ENCODE data around the gene DPYSL5. TPM values are rescaled to one million over a fixed set of nuclear protein-coding genes. Genes with fewer than 3 reads are reported as not detected.
A peak's percentile ranks its signal among the peaks of the same experiment; 100 is the strongest.

DPYSL5 gene
- total RNA-seq, 1 experiment from 2014 or later, result not detected

GRCh38 chr2:26968001-26968400, 120.1 kb downstream of the DPYSL5 start:
- DNase-seq (ENCODE audit: low read depth), result peak; percentile 22

- DNase-seq (ENCODE audit: low read depth), result peak; percentile 55
These were observed 121.3 kb downstream of the DPYSL5 start for GRCh38 chr2:26969077-26969844.

GRCh38 chr2:26970244-26970927, 122.5 kb downstream of the DPYSL5 start, which contains the start of gene MAPRE3:
Gene MAPRE3 (plus strand): TSS chr2:26970637. CDS start chr2:27022219, 51,582 bp downstream.
- DNase-seq (ENCODE audit: low read depth), result peak; percentile 76

- peak; percentile 6 for DNase-seq (ENCODE audit: low read depth)
These were observed 123.1 kb downstream of the DPYSL5 start for GRCh38 chr2:26970928-26971627.

- no peak for DNase-seq (ENCODE audit: low read depth)
These were observed 124.2 kb downstream of the DPYSL5 start for GRCh38 chr2:26971911-26972786.

GRCh38 chr2:26974352-26974751, 126.4 kb downstream of the DPYSL5 start:
- DNase-seq (ENCODE audit: low read depth), result no peak

- DNase-seq (ENCODE audit: low read depth), result no peak
These were observed 127.2 kb downstream of the DPYSL5 start for GRCh38 chr2:26975102-26975501.

- no peak for DNase-seq (ENCODE audit: low read depth)
These were observed 127.7 kb downstream of the DPYSL5 start for GRCh38 chr2:26975656-26976055.

GRCh38 chr2:26976237-26976636, 128.3 kb downstream of the DPYSL5 start:
- DNase-seq (ENCODE audit: low read depth), result peak; percentile 9

- no peak for DNase-seq (ENCODE audit: low read depth)
These were observed 129.1 kb downstream of the DPYSL5 start for GRCh38 chr2:26977012-26977411.

- DNase-seq (ENCODE audit: low read depth), result peak; percentile 76
These were observed 130.2 kb downstream of the DPYSL5 start for GRCh38 chr2:26978061-26978596.

- DNase-seq (ENCODE audit: low read depth), result no peak
These were observed 131.8 kb downstream of the DPYSL5 start for GRCh38 chr2:26979741-26980140.

GRCh38 chr2:26980971-26981370, 133.0 kb downstream of the DPYSL5 start:
- no peak for DNase-seq (ENCODE audit: low read depth)

- peak; percentile 66 for DNase-seq (ENCODE audit: low read depth)
These were observed 134.3 kb downstream of the DPYSL5 start for GRCh38 chr2:26982102-26982742.

- no peak for DNase-seq (ENCODE audit: low read depth)
These were observed 135.8 kb downstream of the DPYSL5 start for GRCh38 chr2:26983746-26984145.

GRCh38 chr2:26985807-26986206, 137.9 kb downstream of the DPYSL5 start:
- no peak for DNase-seq (ENCODE audit: low read depth)

- DNase-seq (ENCODE audit: low read depth), result peak; percentile 66
These were observed 138.6 kb downstream of the DPYSL5 start for GRCh38 chr2:26986576-26986975.

- peak; percentile 73 for DNase-seq (ENCODE audit: low read depth)
These were observed 140.3 kb downstream of the DPYSL5 start for GRCh38 chr2:26988058-26988860.

GRCh38 chr2:26989156-26989555, 141.2 kb downstream of the DPYSL5 start:
- peak; percentile 65 for DNase-seq (ENCODE audit: low read depth)

GRCh38 chr2:26991717-26992116, 143.8 kb downstream of the DPYSL5 start:
- no peak for DNase-seq (ENCODE audit: low read depth)
